C4-2B (cell line): ENCODE results near the gene DNAH1.

Experiments used
- CTCF ChIP-seq: fragments of 450-650 bp; conservative IDR thresholded peaks from 2 replicates; pipeline ENCODE4 v1.5.1; 2017; ENCODE audit warnings: mild to moderate bottlenecking
- ZFX ChIP-seq: fragments of 450-650 bp; IDR thresholded peaks from 2 replicates; pipeline ENCODE4 v1.6.1; 2017

GRCh38 chr3:52302426-52303145 lies 13.5 kb upstream of the DNAH1 start:
- no peak for TF ChIP-seq CTCF
- TF ChIP-seq ZFX = no peak
